HCT116 (cell line): Measurements from ENCODE around the gene GAL3ST2. TPM values are rescaled to one million over a fixed set of nuclear protein-coding genes. Genes with fewer than 3 reads are reported as not detected.

ENCODE experiments used
- ATAC-seq: fragments of 200-7000 bp; cut with Tn5 transposase; 2 replicates; pipeline ENCODE4 v1.9.1; 2020; ENCODE audit warnings: mild to moderate bottlenecking, moderate library complexity
- BruUV-seq: library from RNA; stranded (reverse); fragments of 400-500 nt; replicated peaks from 2 replicates; lab custom pipeline; 2021; lab: Mats Ljungman, UMichigan
- CTCF ChIA-PET: fragments of 300-600 bp; sonication (Branson Sonifier 250); formaldehyde crosslinking; loops from one replicate; lab custom pipeline; 2021; ENCODE audit warnings: antibody characterized with exemption; lab: Charles Lee
- POLR2A ChIA-PET: fragments of 300-600, 350-600 bp; sonication (Branson Sonifier 250); formaldehyde crosslinking; loops from one replicate; lab custom pipeline; 2021; ENCODE audit warnings: antibody characterized with exemption; lab: Charles Lee
- RAD21 ChIA-PET, 2 experiments: fragments of 300-600 bp; sonication (Branson Sonifier 250); formaldehyde crosslinking; loops; one replicate each; lab custom pipeline; 2023; ENCODE audit warnings: low total read pairs in 2 of 2; ENCODE audit not compliant: uncharacterized antibody in 2 of 2, unreplicated experiment in 2 of 2, low non-redundant PET in 1 of 2; lab: Charles Lee
- DNase-seq: peaks from one replicate; pipeline ENCODE4 v3.0.0-alpha.2; 2010; ENCODE audit warnings: low read depth, low spot score
- H2AFZ ChIP-seq: fragments of 200-600 bp; shearing (Covaris generic), sonication (generic); 2 replicates; pipeline ENCODE4 v1.6.1; 2017; ENCODE audit warnings: low read depth, mixed run types, mixed read lengths, antibody characterized with exemption, low read length; ENCODE audit not compliant: poor library complexity, severe bottlenecking
- H3K27ac ChIP-seq: 2 replicates; pipeline ENCODE4 v1.5.1; 2012; ENCODE audit warnings: low read depth, low read length
- H3K27me3 ChIP-seq: fragments of 200-600 bp; sonication (generic); 2 replicates; pipeline ENCODE4 v1.6.1; 2016; ENCODE audit warnings: mixed run types, low read length, mixed read lengths; ENCODE audit not compliant: insufficient read depth
- H3K36me3 ChIP-seq, 2 experiments: fragments of 200-500 bp in 1 of 2; fragments of 200-600 bp in 1 of 2; sonication (Bioruptor generic) in 1 of 2; sonication (generic) in 1 of 2; 2 replicates each; pipeline versions ENCODE4 v1.5.1 to v1.6.1; 2014 to 2016; ENCODE audit warnings: low read length in 2 of 2, inconsistent platforms in 1 of 2, mixed read lengths in 1 of 2, mixed run types in 1 of 2; ENCODE audit not compliant: insufficient read depth in 2 of 2, control insufficient read depth in 1 of 2
- H3K4me1 ChIP-seq, 2 experiments: fragments of 200-600 bp in 1 of 2; sonication (generic) in 1 of 2; 2 replicates each; pipeline versions ENCODE4 v1.5.1 to v1.6.1; 2012 to 2017; ENCODE audit warnings: low read length in 2 of 2, inconsistent platforms in 1 of 2, mild to moderate bottlenecking in 1 of 2, mixed read lengths in 1 of 2, mixed run types in 1 of 2, moderate library complexity in 1 of 2; ENCODE audit not compliant: insufficient read depth in 2 of 2, control insufficient read depth in 1 of 2
- H3K4me2 ChIP-seq: fragments of 200-600 bp; sonication (generic); 2 replicates; pipeline ENCODE4 v1.6.1; 2017; ENCODE audit warnings: mixed run types, low read length, mixed read lengths
- H3K4me3 ChIP-seq, 2 experiments: fragments of 200-600 bp in 1 of 2; sonication (generic) in 1 of 2; replicated peaks in 1 of 2; 2 replicates each; pipeline ENCODE4 v1.5.1; 2011 to 2016; ENCODE audit warnings: low read length in 2 of 2, control low read depth in 1 of 2, low read depth in 1 of 2, mild to moderate bottlenecking in 1 of 2, mixed read lengths in 1 of 2, mixed run types in 1 of 2
- H3K79me2 ChIP-seq: fragments of 200-600 bp; sonication (generic); 2 replicates; pipeline ENCODE4 v1.6.1; 2017; ENCODE audit warnings: mild to moderate bottlenecking, mixed run types, low read length, moderate library complexity, mixed read lengths; ENCODE audit not compliant: insufficient read depth
- H3K9ac ChIP-seq: fragments of 200-600 bp; sonication (generic); 2 replicates; pipeline ENCODE4 v1.6.1; 2016; ENCODE audit warnings: low read length, mixed read lengths
- H3K9me2 ChIP-seq: fragments of 200-600 bp; sonication (generic), shearing (Covaris generic); 2 replicates; pipeline ENCODE4 v1.6.1; 2017; ENCODE audit warnings: mixed run types, mild to moderate bottlenecking, moderate library complexity; ENCODE audit not compliant: insufficient read depth
- H3K9me3 ChIP-seq, 2 experiments: fragments of 200-500 bp in 1 of 2; fragments of 200-600 bp in 1 of 2; sonication (Bioruptor generic) in 1 of 2; sonication (generic) in 1 of 2; 2 replicates each; pipeline ENCODE4 v1.6.1; 2014 to 2017; ENCODE audit warnings: low read length in 2 of 2, mixed read lengths in 2 of 2, inconsistent platforms in 1 of 2, low read depth in 1 of 2, mild to moderate bottlenecking in 1 of 2, mixed run types in 1 of 2, moderate library complexity in 1 of 2; ENCODE audit not compliant: control insufficient read depth in 1 of 2, insufficient read depth in 1 of 2
- H4K20me1 ChIP-seq: fragments of 200-600 bp; sonication (generic), shearing (Covaris generic); 2 replicates; pipeline ENCODE4 v1.6.1; 2017; ENCODE audit warnings: mixed run types, mild to moderate bottlenecking, moderate library complexity; ENCODE audit not compliant: insufficient read depth
- CEBPB ChIP-seq: IDR thresholded peaks from 2 replicates; pipeline ENCODE4 v1.6.1; 2012; ENCODE audit warnings: low read depth
- ELF1 ChIP-seq: IDR thresholded peaks from 2 replicates; pipeline ENCODE4 v1.6.1; 2012; ENCODE audit warnings: low read depth, borderline replicate concordance
- JUND ChIP-seq: IDR thresholded peaks from 2 replicates; pipeline ENCODE4 v1.6.1; 2012
- POLR2A ChIP-seq: IDR thresholded peaks from 2 replicates; pipeline ENCODE4 v1.7.0; 2011; ENCODE audit warnings: borderline replicate concordance; ENCODE audit not compliant: insufficient read depth, insufficient read length; ENCODE audit errors: extremely low read depth
- POLR2AphosphoS5 ChIP-seq: IDR thresholded peaks from 2 replicates; pipeline ENCODE4 v1.6.1; 2011; ENCODE audit warnings: mild to moderate bottlenecking, low read depth, low read length, moderate library complexity
- SP1 ChIP-seq: IDR thresholded peaks from 2 replicates; pipeline ENCODE4 v1.6.1; 2012; ENCODE audit warnings: low read depth
- SRF ChIP-seq: IDR thresholded peaks from 2 replicates; pipeline ENCODE4 v1.6.1; 2012; ENCODE audit warnings: low read depth
- TCF7L2 ChIP-seq: IDR thresholded peaks from 2 replicates; pipeline ENCODE4 v1.7.0; 2011; ENCODE audit warnings: borderline replicate concordance, inconsistent platforms; ENCODE audit not compliant: insufficient read depth, insufficient read length; ENCODE audit errors: extremely low read depth
- YY1 ChIP-seq: IDR thresholded peaks from 2 replicates; pipeline ENCODE4 v1.6.1; 2011; ENCODE audit warnings: low read length, low read depth, moderate library complexity, mild to moderate bottlenecking; ENCODE audit not compliant: insufficient replicate concordance; ENCODE audit errors: extremely low read depth
- intact Hi-C: fragments of 100-400 bp; cut with micrococcal nuclease; formaldehyde crosslinking; loops from 2 replicates; pipeline ENCODE4 v1.10.0; 2022
- total RNA-seq: library from RNA; stranded (reverse); gene quantifications from one replicate; pipeline ENCODE4 v1.2.1, GENCODE V29; 2021; ENCODE audit not compliant: unreplicated experiment
- TF ChIP-seq, protein P1 (sequence below): IDR thresholded peaks from 2 replicates; pipeline ENCODE4 v1.6.1; 2012; ENCODE audit warnings: low read depth
- TF ChIP-seq, protein P2 (sequence below): IDR thresholded peaks from 2 replicates; pipeline ENCODE4 v1.6.1; 2012

GAL3ST2 gene
- total RNA-seq, 1 experiment from 2014 or later, result 0.44 TPM

DNA sequence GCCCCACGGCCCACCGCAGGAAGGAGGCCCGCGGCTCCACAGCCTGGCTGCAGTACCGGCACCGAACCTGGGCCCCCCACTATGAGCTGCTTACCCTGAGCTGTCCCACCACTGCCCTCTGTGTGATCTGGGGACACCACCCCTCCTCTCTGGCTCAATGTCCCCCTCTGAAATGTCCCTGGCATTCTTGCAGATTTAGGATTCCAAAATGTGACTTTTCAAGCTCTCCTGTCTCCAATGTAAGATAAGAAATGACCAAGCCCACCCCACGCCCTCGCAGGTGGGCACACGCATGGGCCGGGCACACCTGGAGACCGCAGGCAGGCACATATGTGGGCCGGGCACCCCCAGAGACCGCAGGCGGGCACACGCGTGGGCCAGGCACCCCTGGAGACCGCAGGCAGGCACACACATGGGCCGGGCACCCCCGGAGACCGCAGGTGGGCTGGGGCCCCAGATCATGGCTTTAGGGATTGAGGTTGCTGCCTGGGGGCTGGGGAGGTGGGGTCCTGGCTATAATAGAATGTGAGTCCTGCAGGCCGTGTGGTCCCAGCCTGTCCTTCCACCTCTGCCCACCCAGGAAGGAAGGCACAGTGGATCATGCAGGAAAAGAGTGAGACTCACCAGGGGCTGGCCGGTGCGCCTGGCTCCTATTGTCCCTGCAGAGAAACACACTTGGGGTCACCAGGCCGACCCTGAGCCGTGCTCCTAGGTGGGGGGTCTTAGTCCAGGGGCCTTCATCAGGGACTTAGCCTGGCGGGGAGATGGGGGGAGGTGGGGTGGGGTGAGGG is 74.9 kb downstream of the GAL3ST2 start:
- H3K9ac ChIP-seq, result no peak overlapping the region
- no peak overlapping the region for H3K4me3 ChIP-seq
- no peaks in the 10 kb centered on the region for H3K9me2 ChIP-seq
- no peaks in the 10 kb centered on the region for H3K79me2 ChIP-seq
- intact Hi-C loops, result no loop called here
- no peak overlapping the region for H3K27ac ChIP-seq
- no TSS peak for BruUV-seq
- no peak overlapping the region for H3K4me2 ChIP-seq
- TF ChIP-seq TCF7L2 (no peak), ELF1 (no peak), POLR2AphosphoS5 (no peak), POLR2A (no peak), SP1 (no peak), JUND (no peak), CEBPB (no peak), SRF (no peak), YY1 (no peak)
- TF ChIP-seq, protein P1, sequence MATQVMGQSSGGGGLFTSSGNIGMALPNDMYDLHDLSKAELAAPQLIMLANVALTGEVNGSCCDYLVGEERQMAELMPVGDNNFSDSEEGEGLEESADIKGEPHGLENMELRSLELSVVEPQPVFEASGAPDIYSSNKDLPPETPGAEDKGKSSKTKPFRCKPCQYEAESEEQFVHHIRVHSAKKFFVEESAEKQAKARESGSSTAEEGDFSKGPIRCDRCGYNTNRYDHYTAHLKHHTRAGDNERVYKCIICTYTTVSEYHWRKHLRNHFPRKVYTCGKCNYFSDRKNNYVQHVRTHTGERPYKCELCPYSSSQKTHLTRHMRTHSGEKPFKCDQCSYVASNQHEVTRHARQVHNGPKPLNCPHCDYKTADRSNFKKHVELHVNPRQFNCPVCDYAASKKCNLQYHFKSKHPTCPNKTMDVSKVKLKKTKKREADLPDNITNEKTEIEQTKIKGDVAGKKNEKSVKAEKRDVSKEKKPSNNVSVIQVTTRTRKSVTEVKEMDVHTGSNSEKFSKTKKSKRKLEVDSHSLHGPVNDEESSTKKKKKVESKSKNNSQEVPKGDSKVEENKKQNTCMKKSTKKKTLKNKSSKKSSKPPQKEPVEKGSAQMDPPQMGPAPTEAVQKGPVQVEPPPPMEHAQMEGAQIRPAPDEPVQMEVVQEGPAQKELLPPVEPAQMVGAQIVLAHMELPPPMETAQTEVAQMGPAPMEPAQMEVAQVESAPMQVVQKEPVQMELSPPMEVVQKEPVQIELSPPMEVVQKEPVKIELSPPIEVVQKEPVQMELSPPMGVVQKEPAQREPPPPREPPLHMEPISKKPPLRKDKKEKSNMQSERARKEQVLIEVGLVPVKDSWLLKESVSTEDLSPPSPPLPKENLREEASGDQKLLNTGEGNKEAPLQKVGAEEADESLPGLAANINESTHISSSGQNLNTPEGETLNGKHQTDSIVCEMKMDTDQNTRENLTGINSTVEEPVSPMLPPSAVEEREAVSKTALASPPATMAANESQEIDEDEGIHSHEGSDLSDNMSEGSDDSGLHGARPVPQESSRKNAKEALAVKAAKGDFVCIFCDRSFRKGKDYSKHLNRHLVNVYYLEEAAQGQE, result no peak
- TF ChIP-seq, protein P2, sequence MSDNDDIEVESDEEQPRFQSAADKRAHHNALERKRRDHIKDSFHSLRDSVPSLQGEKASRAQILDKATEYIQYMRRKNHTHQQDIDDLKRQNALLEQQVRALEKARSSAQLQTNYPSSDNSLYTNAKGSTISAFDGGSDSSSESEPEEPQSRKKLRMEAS, result no peak
- H4K20me1 ChIP-seq, result no peaks in the 10 kb centered on the region
- ChIA-PET RAD21 (no interaction called here), POLR2A (no interaction called here), CTCF (no interaction called here)
- no peaks in the 10 kb centered on the region for H3K4me1 ChIP-seq
- no peak for DNase-seq
- H2AFZ ChIP-seq, result no peak overlapping the region
- H3K27me3 ChIP-seq, result no peaks in the 10 kb centered on the region
- no peaks in the 10 kb centered on the region for H3K36me3 ChIP-seq
- ATAC-seq, result no peak
- H3K9me3 ChIP-seq, result no peaks in the 10 kb centered on the region
